ENCODE measurements around the gene VAMP5.

DNA sequence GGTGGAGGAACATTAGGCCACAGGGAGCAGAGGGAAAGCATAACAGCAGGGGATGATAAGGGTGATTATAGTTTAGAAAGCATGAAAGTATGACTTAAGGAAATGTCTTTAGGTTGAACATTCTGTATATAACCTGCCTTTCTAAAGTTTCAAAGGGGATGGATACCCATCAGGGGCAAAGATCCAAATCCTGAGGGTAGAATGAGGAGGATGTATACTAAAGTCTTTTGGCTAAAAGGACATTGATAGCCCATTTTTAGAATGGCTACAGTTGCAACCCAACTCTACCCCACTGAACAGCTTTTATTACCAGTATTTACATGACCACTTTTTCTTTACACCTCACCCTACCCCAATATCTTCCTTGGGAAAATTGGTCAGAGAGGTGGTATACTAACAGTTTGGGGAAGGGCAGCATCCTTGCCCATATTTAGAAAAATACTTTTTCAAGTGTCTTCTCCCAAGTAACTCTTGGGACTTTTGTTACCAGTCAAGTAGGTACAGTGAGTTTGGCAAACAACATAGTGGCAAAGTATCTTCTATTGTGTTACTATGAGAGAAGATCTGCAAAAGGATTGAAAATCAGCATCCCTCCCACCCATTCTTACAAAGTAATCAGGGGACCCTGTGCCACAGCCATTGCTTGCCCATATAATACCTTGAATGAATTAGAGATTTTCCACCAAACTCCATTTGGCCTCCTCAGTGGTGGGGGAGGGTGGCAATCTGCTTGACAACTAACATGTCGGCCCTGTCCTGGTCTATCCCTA is 37.0 kb upstream of the VAMP5 start:
- TF ChIP-seq SP2 (IDR thresholded peaks at IDR 0.05; ENCODE audit: low read length) (no peak), CTCF (IDR thresholded peaks at IDR 0.05; ENCODE audit: control extremely low read depth in 1 of 3, insufficient read depth in 1 of 3, low read depth in 1 of 3, low read length in 3 of 3) (no peak), SIX5 (IDR thresholded peaks at IDR 0.05; ENCODE audit: low read depth, low read length) (no peak), JUN (IDR thresholded peaks at IDR 0.05; ENCODE audit: low read depth, low read length) (no peak), POLR2AphosphoS5 (IDR thresholded peaks at IDR 0.05; ENCODE audit: low read depth, low read length) (peak; percentile 28; the same call in 1 of the 2 replicates), GTF2F1 (IDR thresholded peaks at IDR 0.05; ENCODE audit: borderline replicate concordance, low read depth, low read length) (no peak), BRCA1 (IDR thresholded peaks at IDR 0.05; ENCODE audit: low read depth, low read length) (no peak), CEBPB (IDR thresholded peaks at IDR 0.05; ENCODE audit: low read depth, low read length) (no peak), TAF7 (optimal IDR thresholded peaks at IDR 0.05; ENCODE audit: borderline replicate concordance, low read depth, low read length) (no peak), TCF12 (IDR thresholded peaks at IDR 0.05; ENCODE audit: low read depth, low read length) (no peak), GABPA (IDR thresholded peaks at IDR 0.05; ENCODE audit: borderline replicate concordance, insufficient read depth, low read length) (no peak), POLR2A (IDR thresholded peaks at IDR 0.05; ENCODE audit: control extremely low read depth in 1 of 2, low read depth in 2 of 2, low read length in 2 of 2) (peak in 1 of 2 experiments; percentile 69; a peak in 1 of 3 replicates)
- TF ChIP-seq, protein P1, sequence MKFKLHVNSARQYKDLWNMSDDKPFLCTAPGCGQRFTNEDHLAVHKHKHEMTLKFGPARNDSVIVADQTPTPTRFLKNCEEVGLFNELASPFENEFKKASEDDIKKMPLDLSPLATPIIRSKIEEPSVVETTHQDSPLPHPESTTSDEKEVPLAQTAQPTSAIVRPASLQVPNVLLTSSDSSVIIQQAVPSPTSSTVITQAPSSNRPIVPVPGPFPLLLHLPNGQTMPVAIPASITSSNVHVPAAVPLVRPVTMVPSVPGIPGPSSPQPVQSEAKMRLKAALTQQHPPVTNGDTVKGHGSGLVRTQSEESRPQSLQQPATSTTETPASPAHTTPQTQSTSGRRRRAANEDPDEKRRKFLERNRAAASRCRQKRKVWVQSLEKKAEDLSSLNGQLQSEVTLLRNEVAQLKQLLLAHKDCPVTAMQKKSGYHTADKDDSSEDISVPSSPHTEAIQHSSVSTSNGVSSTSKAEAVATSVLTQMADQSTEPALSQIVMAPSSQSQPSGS (IDR thresholded peaks at IDR 0.05; ENCODE audit: low read length): no peak

Measured in H1 (cell line).